ENCODE data around the gene WIPF3. TPM values are rescaled to one million over a fixed set of nuclear protein-coding genes. Genes with fewer than 3 reads are reported as not detected.

WIPF3 gene
- total RNA-seq, 1 experiment from 2014 or later: 11.6 TPM

DNA sequence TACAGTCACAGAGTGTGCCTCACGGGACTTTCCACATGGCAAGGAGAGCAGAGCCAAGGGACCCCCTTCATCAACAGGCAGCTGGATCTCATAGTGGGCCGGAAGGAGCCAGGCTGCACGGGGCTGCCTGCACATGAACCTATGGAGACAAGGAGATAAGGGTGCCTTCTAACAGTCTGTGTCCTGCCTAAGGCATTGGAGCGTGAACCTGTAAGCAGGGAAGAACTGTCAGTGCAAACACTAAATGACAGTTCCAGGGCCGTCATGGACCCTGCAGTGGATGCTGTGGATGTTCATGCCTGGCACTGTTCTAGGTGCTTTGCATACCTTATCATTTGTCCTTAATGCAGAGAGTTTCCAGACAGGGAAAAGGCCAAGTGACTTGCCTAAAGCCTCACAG, 85.9 kb downstream of the WIPF3 start:
- Histone ChIP-seq H3K14ac (ENCODE audit: insufficient read depth, low read length) (no peak overlapping the region), H4K5ac (ENCODE audit: insufficient read length, low read depth, low read length) (no peak overlapping the region)
- WGBS (ENCODE audit: extremely low coverage, insufficient read length, low lambda C conversion rate): no CpG with 5 or more reads among the region's 5 CpGs

More for the DNA sequence above, 85.9 kb downstream of the WIPF3 start:
- TF ChIP-seq, protein P1, sequence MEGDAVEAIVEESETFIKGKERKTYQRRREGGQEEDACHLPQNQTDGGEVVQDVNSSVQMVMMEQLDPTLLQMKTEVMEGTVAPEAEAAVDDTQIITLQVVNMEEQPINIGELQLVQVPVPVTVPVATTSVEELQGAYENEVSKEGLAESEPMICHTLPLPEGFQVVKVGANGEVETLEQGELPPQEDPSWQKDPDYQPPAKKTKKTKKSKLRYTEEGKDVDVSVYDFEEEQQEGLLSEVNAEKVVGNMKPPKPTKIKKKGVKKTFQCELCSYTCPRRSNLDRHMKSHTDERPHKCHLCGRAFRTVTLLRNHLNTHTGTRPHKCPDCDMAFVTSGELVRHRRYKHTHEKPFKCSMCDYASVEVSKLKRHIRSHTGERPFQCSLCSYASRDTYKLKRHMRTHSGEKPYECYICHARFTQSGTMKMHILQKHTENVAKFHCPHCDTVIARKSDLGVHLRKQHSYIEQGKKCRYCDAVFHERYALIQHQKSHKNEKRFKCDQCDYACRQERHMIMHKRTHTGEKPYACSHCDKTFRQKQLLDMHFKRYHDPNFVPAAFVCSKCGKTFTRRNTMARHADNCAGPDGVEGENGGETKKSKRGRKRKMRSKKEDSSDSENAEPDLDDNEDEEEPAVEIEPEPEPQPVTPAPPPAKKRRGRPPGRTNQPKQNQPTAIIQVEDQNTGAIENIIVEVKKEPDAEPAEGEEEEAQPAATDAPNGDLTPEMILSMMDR (conservative IDR thresholded peaks at IDR 0.05): no peak
- H2BK12ac ChIP-seq (ENCODE audit: insufficient read length, low read depth, low read length): no peak overlapping the region
- H3K4me1 Mint-ChIP-seq: no peaks in the 10 kb centered on the region
- no peaks in the 10 kb centered on the region for H3K23me2 ChIP-seq (ENCODE audit: insufficient read length, low read depth, low read length, poor library complexity, severe bottlenecking)
- no peak for DNase-seq
- no peaks in the 10 kb centered on the region for H3K4me1 ChIP-seq (ENCODE audit: insufficient read depth, low read length)
- no peak overlapping the region for H2BK15ac ChIP-seq (ENCODE audit: low read depth, low read length)
- H3K23ac ChIP-seq (ENCODE audit: insufficient read length, low read depth, low read length): no peak overlapping the region
- H2AK5ac ChIP-seq (ENCODE audit: insufficient read length, low read length): no peak overlapping the region
- H2AFZ ChIP-seq (ENCODE audit: low read length): no peak overlapping the region
- H3K56ac ChIP-seq (ENCODE audit: insufficient read length, low read depth, low read length): no peak overlapping the region
- no peak overlapping the region for H3K27ac ChIP-seq (ENCODE audit: insufficient read length, low read depth, low read length)
- H3K4me3 Mint-ChIP-seq: no peak overlapping the region
- no peak overlapping the region for H3T11ph ChIP-seq (ENCODE audit: low read length)
- H4K91ac ChIP-seq (ENCODE audit: insufficient read length, low read depth, low read length): no peak overlapping the region
- no peaks in the 10 kb centered on the region for H3K27me3 ChIP-seq (ENCODE audit: insufficient read depth, low read length)
- peaks cover 14 to 41% (median 23%) of the 10 kb centered on the region in 3 experiments for H3K36me3 Mint-ChIP-seq (ENCODE audit: insufficient read depth in 1 of 3, low read depth in 3 of 3)
- no peaks in the 10 kb centered on the region for H3K9me3 ChIP-seq (ENCODE audit: control insufficient read depth, low read depth, low read length)
- no peak overlapping the region for H2BK120ac ChIP-seq (ENCODE audit: low read depth, low read length, poor library complexity, severe bottlenecking)
- no peaks in the 10 kb centered on the region for H4K20me1 ChIP-seq (ENCODE audit: control insufficient read depth, insufficient read depth, insufficient read length)
- no peak overlapping the region for H3K9ac ChIP-seq (ENCODE audit: extremely low read depth, insufficient read length, low read length)
- no peak overlapping the region for H3K4me2 ChIP-seq (ENCODE audit: insufficient read depth, insufficient read length, low read length)
- no peaks in the 10 kb centered on the region for H3K79me1 ChIP-seq (ENCODE audit: insufficient read depth, low read depth, low read length, poor library complexity, severe bottlenecking)
- H3K9me3 Mint-ChIP-seq: peaks cover 8 to 11% of the 10 kb centered on the region in 2 experiments
- H3K4ac ChIP-seq (ENCODE audit: low read depth, low read length): no peak overlapping the region
- no peaks in the 10 kb centered on the region for H3K27me3 Mint-ChIP-seq (ENCODE audit: low read depth)
- H2BK5ac ChIP-seq (ENCODE audit: insufficient read length, low read length): no peak overlapping the region
- H4K8ac ChIP-seq (replicated peaks; ENCODE audit: insufficient read length, low read depth, low read length): no peak overlapping the region
- no peaks in the 10 kb centered on the region for H3K79me2 ChIP-seq (ENCODE audit: insufficient read depth, low read length)
- H3K18ac ChIP-seq (ENCODE audit: insufficient read length, low read depth, low read length): no peak overlapping the region
- H3K27ac Mint-ChIP-seq: no peak overlapping the region
- H2BK20ac ChIP-seq (ENCODE audit: low read depth, low read length, poor library complexity, severe bottlenecking): no peak overlapping the region

Measured in H9 (cell line).